ENCODE results near the gene XXYLT1.

- TF ChIP-seq CTCF (IDR thresholded peaks at IDR 0.05) = no peak
- TF ChIP-seq EZH2phosphoT487 (IDR thresholded peaks at IDR 0.05) = no peak
- no peak for TF ChIP-seq EZH2 (IDR thresholded peaks at IDR 0.05)
Observed at GRCh38 chr3:195038161-195038560, 232.8 kb downstream of the XXYLT1 start.
